ENCODE results near the gene GAREM1. TPM values are rescaled to one million over a fixed set of nuclear protein-coding genes. Genes with fewer than 3 reads are reported as not detected.

The GAREM1 gene
- total and polyA plus RNA-seq, 2 experiments from 2014 or later = 6.9 to 7.1 TPM

DNA sequence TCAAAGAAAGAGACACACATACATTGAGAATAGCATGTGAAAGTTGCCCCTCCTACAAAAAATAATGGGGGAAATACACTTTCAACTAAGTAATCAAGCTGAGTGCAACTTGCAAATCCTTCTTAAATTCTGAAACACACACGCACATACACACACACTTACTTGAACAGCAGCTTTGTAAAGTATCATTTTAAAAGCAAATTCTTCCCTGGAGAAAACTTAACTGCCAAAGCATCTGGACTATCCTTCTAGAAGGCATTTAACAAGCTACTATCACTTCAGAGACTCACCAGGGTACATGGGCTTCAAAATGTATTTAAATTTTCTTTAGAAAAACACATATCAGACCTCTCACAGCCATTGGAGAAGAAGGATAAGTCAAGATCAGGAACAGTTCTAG, 15.3 kb downstream of the GAREM1 start:
- WGBS (ENCODE audit: low lambda C conversion rate, missing lambda C conversion rate) = 73% methylated on average over 1 of the region's 1 CpG
- H3K79me2 ChIP-seq = peaks cover 53% of the 10 kb centered on the region
- DNase-seq (ENCODE audit: low spot score) = no peak
- no peaks in the 10 kb centered on the region for H3K9me2 ChIP-seq (replicated peaks; ENCODE audit: insufficient read depth)
- no peak overlapping the region for H2AFZ ChIP-seq
- H3K4me3 ChIP-seq = no peak overlapping the region
- H3K4me2 ChIP-seq = no peak overlapping the region
- H3K27ac ChIP-seq = no peak overlapping the region
- no peaks in the 10 kb centered on the region for H3K4me1 ChIP-seq (ENCODE audit: insufficient read depth)
- no peaks in the 10 kb centered on the region for H3K36me3 ChIP-seq (replicated peaks; ENCODE audit: insufficient read depth, low read depth)
- H3K27me3 ChIP-seq = no peaks in the 10 kb centered on the region
- no peaks in the 10 kb centered on the region for H3K9me3 ChIP-seq (ENCODE audit: low read depth)
- no peaks in the 10 kb centered on the region for H4K20me1 ChIP-seq (ENCODE audit: insufficient read depth, poor library complexity, severe bottlenecking)
- no peak for TF ChIP-seq EZH2 (IDR thresholded peaks at IDR 0.05; ENCODE audit: borderline replicate concordance)
- TF ChIP-seq, protein P1, sequence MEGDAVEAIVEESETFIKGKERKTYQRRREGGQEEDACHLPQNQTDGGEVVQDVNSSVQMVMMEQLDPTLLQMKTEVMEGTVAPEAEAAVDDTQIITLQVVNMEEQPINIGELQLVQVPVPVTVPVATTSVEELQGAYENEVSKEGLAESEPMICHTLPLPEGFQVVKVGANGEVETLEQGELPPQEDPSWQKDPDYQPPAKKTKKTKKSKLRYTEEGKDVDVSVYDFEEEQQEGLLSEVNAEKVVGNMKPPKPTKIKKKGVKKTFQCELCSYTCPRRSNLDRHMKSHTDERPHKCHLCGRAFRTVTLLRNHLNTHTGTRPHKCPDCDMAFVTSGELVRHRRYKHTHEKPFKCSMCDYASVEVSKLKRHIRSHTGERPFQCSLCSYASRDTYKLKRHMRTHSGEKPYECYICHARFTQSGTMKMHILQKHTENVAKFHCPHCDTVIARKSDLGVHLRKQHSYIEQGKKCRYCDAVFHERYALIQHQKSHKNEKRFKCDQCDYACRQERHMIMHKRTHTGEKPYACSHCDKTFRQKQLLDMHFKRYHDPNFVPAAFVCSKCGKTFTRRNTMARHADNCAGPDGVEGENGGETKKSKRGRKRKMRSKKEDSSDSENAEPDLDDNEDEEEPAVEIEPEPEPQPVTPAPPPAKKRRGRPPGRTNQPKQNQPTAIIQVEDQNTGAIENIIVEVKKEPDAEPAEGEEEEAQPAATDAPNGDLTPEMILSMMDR (IDR thresholded peaks at IDR 0.05; ENCODE audit: poor library complexity) = no peak
- no peak for TF ChIP-seq EZH2phosphoT487 (IDR thresholded peaks at IDR 0.05; ENCODE audit: low read depth, severe bottlenecking, unreplicated experiment)

- Histone ChIP-seq H3K27ac (no peak overlapping the region), H3K4me2 (no peak overlapping the region), H3K4me1 (ENCODE audit: insufficient read depth) (no peaks in the 10 kb centered on the region), H4K20me1 (ENCODE audit: insufficient read depth, poor library complexity, severe bottlenecking) (no peaks in the 10 kb centered on the region), H3K27me3 (no peaks in the 10 kb centered on the region), H3K9me2 (replicated peaks; ENCODE audit: insufficient read depth) (no peaks in the 10 kb centered on the region), H3K4me3 (no peak overlapping the region), H3K36me3 (replicated peaks; ENCODE audit: insufficient read depth, low read depth) (no peaks in the 10 kb centered on the region), H3K9me3 (ENCODE audit: low read depth) (no peaks in the 10 kb centered on the region), H3K79me2 (peaks cover 53% of the 10 kb centered on the region), H2AFZ (no peak overlapping the region)
- WGBS (ENCODE audit: low lambda C conversion rate, missing lambda C conversion rate) = 38% methylated on average over 1 of the region's 1 CpG
- TF ChIP-seq, protein P1 (IDR thresholded peaks at IDR 0.05; ENCODE audit: poor library complexity) = no peak
- TF ChIP-seq EZH2phosphoT487 (IDR thresholded peaks at IDR 0.05; ENCODE audit: low read depth, severe bottlenecking, unreplicated experiment) (no peak), EZH2 (IDR thresholded peaks at IDR 0.05; ENCODE audit: borderline replicate concordance) (no peak)
- no peak for DNase-seq (ENCODE audit: low spot score)
Measured at GRCh38 chr18:32454593-32454992, 16.1 kb downstream of the GAREM1 start.

DNA sequence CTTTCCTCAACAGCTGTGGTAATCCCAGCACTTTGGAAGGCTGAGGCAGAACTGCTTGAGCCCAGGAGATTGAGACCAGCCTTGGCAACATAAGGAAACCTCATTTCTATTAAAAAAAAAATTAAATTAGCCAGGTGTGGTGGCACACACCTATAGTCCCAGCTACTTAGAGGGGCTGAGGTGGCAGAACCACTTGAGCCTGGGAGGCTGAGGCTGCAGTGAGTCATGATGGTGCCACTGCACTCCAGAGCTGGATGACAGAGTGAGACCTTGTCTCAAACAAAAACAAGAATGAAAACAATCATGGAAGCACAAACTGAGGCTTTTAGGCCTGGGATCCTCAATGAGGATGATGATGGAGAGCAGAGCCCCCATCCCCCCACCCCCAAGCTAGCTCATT, 19.8 kb downstream of the GAREM1 start:
- H3K4me1 ChIP-seq (ENCODE audit: insufficient read depth) = no peaks in the 10 kb centered on the region
- H3K9me2 ChIP-seq (replicated peaks; ENCODE audit: insufficient read depth) = no peaks in the 10 kb centered on the region
- no peaks in the 10 kb centered on the region for H3K36me3 ChIP-seq (replicated peaks; ENCODE audit: insufficient read depth, low read depth)
- H3K4me3 ChIP-seq = no peak overlapping the region
- peaks cover 34% of the 10 kb centered on the region for H3K79me2 ChIP-seq
- H3K27me3 ChIP-seq = no peaks in the 10 kb centered on the region
- H4K20me1 ChIP-seq (ENCODE audit: insufficient read depth, poor library complexity, severe bottlenecking) = no peaks in the 10 kb centered on the region
- no peak overlapping the region for H3K27ac ChIP-seq
- H2AFZ ChIP-seq = no peak overlapping the region
- H3K9me3 ChIP-seq (ENCODE audit: low read depth) = no peaks in the 10 kb centered on the region
- DNase-seq (ENCODE audit: low spot score) = no peak
- no peak overlapping the region for H3K4me2 ChIP-seq
- TF ChIP-seq EZH2 (IDR thresholded peaks at IDR 0.05; ENCODE audit: borderline replicate concordance) = no peak
- no peak for TF ChIP-seq EZH2phosphoT487 (IDR thresholded peaks at IDR 0.05; ENCODE audit: low read depth, severe bottlenecking, unreplicated experiment)
- TF ChIP-seq, protein P1 (IDR thresholded peaks at IDR 0.05; ENCODE audit: poor library complexity) = no peak
